GM04504 (cell line): ENCODE measurements around the gene ZSCAN5A.
"Not testable (repeated sequence)": the region's sequence is repeated elsewhere in the genome, so short reads cannot be mapped to it uniquely, and the experiment has no call there.

Source experiments
- DNase-seq: peaks from one replicate; pipeline ENCODE4 v3.0.0-alpha.2; 2012; ENCODE audit warnings: low read depth

Gene ZSCAN5A

GRCh38 chr19:56314381-56315076, at the start of gene ZSCAN5A:
Gene ZSCAN5A, minus strand, starts transcription at chr19:56314839. Its CDS starts 89,793 bp downstream, at chr19:56225046.
- peak; percentile 91 for DNase-seq

GRCh38 chr19:56360841-56361240, 46.2 kb upstream of the ZSCAN5A start:
- no peak for DNase-seq

GRCh38 chr19:56356944-56357343, 42.3 kb upstream of the ZSCAN5A start:
- DNase-seq, result no peak

GRCh38 chr19:56355517-56355916, 40.9 kb upstream of the ZSCAN5A start:
- DNase-seq, result no peak

GRCh38 chr19:56351208-56351607, 36.6 kb upstream of the ZSCAN5A start:
- DNase-seq, result no peak

GRCh38 chr19:56350416-56351045, 35.9 kb upstream of the ZSCAN5A start:
- peak; percentile 17 for DNase-seq

GRCh38 chr19:56348289-56348877, 33.7 kb upstream of the ZSCAN5A start:
- DNase-seq, result no peak

- DNase-seq, result no peak
These were observed 32.6 kb upstream of the ZSCAN5A start for GRCh38 chr19:56347163-56347778.

- no peak for DNase-seq
These were observed 27.3 kb upstream of the ZSCAN5A start for GRCh38 chr19:56341948-56342347.

GRCh38 chr19:56339031-56339430, 24.4 kb upstream of the ZSCAN5A start:
- not testable (repeated sequence) for DNase-seq

- not testable (repeated sequence) for DNase-seq
These were observed 22.4 kb upstream of the ZSCAN5A start for GRCh38 chr19:56337077-56337476.

GRCh38 chr19:56335371-56335770, 20.7 kb upstream of the ZSCAN5A start:
- DNase-seq, result not testable (repeated sequence)

- peak; percentile 35 for DNase-seq
These were observed 18.9 kb upstream of the ZSCAN5A start for GRCh38 chr19:56333506-56333905.

- no peak for DNase-seq
These were observed 18.1 kb upstream of the ZSCAN5A start for GRCh38 chr19:56332695-56333094.

- no peak for DNase-seq
These were observed 9.8 kb upstream of the ZSCAN5A start for GRCh38 chr19:56324436-56324835.

- no peak for DNase-seq
These were observed 7.4 kb upstream of the ZSCAN5A start for GRCh38 chr19:56321989-56322440.

- no peak for DNase-seq
These were observed 6.8 kb upstream of the ZSCAN5A start for GRCh38 chr19:56321254-56321988.

GRCh38 chr19:56319991-56320390, 5.4 kb upstream of the ZSCAN5A start:
- DNase-seq, result no peak

GRCh38 chr19:56317749-56318148, 3.1 kb upstream of the ZSCAN5A start:
- no peak for DNase-seq

- DNase-seq, result no peak
These were observed 2.1 kb upstream of the ZSCAN5A start for GRCh38 chr19:56316728-56317127.

- peak; percentile 98 for DNase-seq
These were observed 614 bp upstream of the ZSCAN5A start for GRCh38 chr19:56315077-56315828.
